ENCODE data around the gene LRFN3.
A peak's percentile ranks its signal among the peaks of the same experiment; 100 is the strongest.
"Not testable (repeated sequence)": the region's sequence is repeated elsewhere in the genome, so short reads cannot be mapped to it uniquely, and the experiment has no call there.

Gene LRFN3

GRCh38 chr19:35935911-35936737 lies at the start of gene LRFN3:
Gene LRFN3, plus strand, starts transcription at chr19:35936374. Its CDS starts 3,052 bp downstream, at chr19:35939426.
- DNase-seq: peak; percentile 80

GRCh38 chr19:35887197-35887596 lies 49.0 kb upstream of the LRFN3 start:
- no peak for DNase-seq

DNA sequence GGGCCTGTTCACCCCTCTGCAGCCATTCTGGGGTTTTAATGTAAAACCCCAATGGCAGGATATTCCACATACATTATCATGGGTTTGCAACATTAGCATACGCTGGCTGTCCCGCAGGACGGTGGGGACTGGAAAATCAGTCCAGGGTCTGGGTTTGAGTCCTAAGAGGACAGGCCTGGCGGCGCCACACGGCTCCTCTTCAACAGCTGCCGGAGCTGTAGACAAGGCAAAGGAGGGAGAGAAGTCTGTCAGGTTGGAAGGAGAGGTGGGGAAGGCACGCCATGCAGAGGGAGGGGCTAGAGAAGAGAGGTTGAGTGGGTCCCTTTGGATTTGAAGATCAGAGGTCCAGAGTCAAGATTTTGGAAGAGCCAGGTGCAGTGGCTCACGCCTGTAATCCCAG lies 47.8 kb upstream of the LRFN3 start:
- no peak for DNase-seq

- no peak for DNase-seq
Observed at GRCh38 chr19:35889370-35890112, 46.6 kb upstream of the LRFN3 start.

DNA sequence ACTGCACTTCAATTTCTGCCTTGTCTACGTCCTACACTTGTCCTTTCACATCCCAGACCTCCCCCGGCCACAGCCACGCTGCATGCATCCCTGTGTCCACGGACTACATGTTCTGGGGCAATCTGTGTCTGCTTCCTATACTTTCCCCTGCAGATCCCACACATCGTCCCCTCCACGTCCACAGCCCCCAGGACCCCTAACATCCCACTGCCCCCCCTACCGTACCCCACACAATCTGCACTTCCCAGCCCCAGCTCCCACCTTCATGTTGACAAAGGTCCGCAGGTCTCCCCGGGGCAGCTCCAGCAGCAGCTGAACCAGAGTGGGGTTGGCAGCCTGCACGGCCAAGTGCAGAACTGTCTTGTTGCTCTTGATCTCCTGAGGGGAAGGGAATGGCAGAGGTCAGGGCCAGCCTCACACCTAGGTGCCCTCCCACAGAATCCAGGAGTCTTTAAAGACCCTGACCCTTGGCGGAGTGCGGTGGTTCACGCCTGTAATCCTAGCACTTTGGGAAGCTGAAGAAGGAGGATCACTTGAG lies 46.0 kb upstream of the LRFN3 start:
- DNase-seq: no peak

- not testable (repeated sequence) for DNase-seq
Observed at GRCh38 chr19:35891819-35892218, 44.4 kb upstream of the LRFN3 start.

- DNase-seq: no peak
Observed at GRCh38 chr19:35894342-35894741, 41.8 kb upstream of the LRFN3 start.

GRCh38 chr19:35895911-35896642 lies 40.1 kb upstream of the LRFN3 start:
- no peak for DNase-seq

- no peak for DNase-seq
Observed at GRCh38 chr19:35896643-35897040, 39.5 kb upstream of the LRFN3 start.

GRCh38 chr19:35897706-35898451 lies 38.3 kb upstream of the LRFN3 start:
- DNase-seq: no peak

DNA sequence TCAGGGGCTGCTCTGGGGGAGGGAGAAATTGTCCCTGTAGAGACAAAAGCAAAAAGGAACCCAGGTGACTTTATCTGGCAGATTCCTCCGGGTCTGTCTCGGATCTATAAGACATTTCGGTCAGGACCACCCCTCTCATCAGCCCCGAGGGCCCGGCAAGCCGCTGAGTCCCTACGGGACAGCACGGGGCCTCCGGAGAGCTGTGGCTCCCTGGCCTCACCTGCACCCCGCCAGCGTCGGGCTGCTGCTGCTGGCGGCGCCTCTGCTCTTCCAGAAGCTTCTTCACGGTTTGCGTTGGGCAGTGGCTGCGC lies 37.7 kb upstream of the LRFN3 start:
- no peak for DNase-seq

GRCh38 chr19:35899547-35900214 lies 36.5 kb upstream of the LRFN3 start:
- DNase-seq: peak; percentile 63

DNA sequence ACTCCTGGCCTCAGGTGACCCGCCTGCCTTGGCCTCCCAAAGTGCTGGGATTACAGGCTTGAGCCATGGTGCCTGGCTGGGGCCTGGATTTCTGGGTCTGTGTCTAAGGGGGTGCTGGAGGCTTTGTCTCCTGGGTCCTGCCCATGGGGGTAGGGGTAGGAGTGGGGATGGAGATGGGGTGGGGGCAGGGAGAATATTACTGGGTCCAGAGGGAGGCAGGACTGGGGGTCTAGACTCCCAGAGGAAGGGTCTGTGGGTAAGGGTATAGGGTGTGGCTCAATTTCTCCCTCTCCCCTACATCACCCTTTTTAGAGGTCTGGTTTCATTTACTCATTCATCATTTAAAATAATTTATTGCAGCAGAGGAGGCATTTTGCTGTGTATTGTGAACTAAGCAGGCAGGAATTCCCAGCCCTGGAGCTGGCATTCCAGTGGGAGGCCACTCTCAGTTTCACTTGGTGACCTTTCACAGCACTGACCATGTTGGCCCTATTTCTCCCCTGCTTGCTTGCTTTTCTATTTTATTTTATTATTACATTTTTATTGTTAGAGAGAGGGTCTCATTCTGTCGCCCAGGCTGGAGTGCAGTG lies 35.0 kb upstream of the LRFN3 start:
- DNase-seq: no peak

GRCh38 chr19:35901854-35902661 lies 34.1 kb upstream of the LRFN3 start, which contains the start of gene HCST:
Gene HCST, plus strand, starts transcription at chr19:35902529. Its CDS starts 65 bp downstream, at chr19:35902594.
- no peak for DNase-seq

- no peak for DNase-seq
Observed at GRCh38 chr19:35902870-35903475, 33.2 kb upstream of the LRFN3 start.

DNA sequence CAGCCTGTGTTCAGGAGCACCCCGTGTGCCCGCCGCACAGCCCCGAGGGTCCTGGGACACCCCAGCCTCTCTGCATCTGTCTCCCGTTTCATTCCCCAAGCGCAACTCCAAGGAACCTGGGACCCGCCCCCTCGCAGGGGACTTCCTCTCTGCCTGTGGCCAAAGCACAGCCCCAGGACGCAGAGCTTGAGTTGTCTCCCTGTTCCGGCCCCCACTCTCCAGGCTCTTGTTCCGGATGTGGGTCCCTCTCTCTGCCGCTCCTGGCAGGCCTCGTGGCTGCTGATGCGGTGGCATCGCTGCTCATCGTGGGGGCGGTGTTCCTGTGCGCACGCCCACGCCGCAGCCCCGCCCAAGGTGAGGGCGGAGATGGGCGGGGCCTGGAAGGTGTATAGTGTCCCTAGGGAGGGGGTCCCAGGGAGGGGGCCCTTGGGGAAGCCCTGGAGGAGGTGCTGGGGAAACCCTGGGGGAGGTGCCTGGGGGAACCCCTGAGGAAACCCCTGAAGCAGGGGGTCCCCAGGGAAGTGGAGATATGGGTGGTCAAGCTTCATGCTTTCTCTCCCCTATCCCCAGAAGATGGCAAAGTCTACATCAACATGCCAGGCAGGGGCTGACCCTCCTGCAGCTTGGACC lies 32.5 kb upstream of the LRFN3 start:
- peak; percentile 40 for DNase-seq

GRCh38 chr19:35904311-35905068 lies 31.7 kb upstream of the LRFN3 start:
- DNase-seq: peak; percentile 16

DNA sequence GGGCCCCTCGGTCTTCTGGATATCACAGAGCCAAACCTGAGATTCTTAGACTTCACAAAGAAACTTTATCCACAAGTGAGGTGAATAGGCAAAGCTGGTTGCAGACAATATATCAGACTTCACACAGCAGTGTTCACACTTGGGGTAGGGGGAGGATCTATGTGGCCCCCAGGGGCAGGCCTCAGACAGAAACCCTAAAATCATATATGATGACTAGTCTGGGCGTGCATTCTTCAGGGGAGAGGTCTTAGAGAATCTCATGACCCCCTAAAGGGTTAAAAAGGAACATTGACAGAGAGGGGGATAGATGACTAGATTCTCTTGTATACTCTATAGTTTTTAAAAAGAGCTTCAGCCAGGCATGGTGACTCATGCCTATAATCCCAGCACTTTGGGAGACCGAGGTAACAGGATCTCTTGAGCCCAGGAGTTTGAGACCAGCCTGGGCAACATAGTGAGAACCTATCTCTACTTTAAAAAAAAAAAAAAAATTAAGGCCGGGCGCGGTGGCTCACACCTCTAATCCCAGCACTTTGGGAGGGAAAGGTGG lies 30.9 kb upstream of the LRFN3 start:
- no peak for DNase-seq

- DNase-seq: no peak
Observed at GRCh38 chr19:35907377-35907745, 28.8 kb upstream of the LRFN3 start.
